Erythroblast (primary cell): ENCODE data around the gene BNIPL.

Experiments
- DNase-seq, 2 experiments: peaks; one replicate each; lab custom pipeline; 2025; lab: John Stamatoyannopoulos, UW
- GATA1 ChIP-seq: IDR thresholded peaks from 2 replicates; pipeline ENCODE4 v1.6.1; 2011; ENCODE audit warnings: low read depth, mild to moderate bottlenecking, control low read depth, low read length, moderate library complexity
- POLR2A ChIP-seq: IDR thresholded peaks from 2 replicates; pipeline ENCODE4 v1.6.1; 2011; ENCODE audit warnings: mild to moderate bottlenecking, low read length

Gene BNIPL, protein sequence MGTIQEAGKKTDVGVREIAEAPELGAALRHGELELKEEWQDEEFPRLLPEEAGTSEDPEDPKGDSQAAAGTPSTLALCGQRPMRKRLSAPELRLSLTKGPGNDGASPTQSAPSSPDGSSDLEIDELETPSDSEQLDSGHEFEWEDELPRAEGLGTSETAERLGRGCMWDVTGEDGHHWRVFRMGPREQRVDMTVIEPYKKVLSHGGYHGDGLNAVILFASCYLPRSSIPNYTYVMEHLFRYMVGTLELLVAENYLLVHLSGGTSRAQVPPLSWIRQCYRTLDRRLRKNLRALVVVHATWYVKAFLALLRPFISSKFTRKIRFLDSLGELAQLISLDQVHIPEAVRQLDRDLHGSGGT

GRCh38 chr1:151036356-151036755 lies at the start of gene BNIPL:
Gene BNIPL, plus strand, starts transcription at chr1:151036586. Its CDS starts 140 bp downstream, at chr1:151036726.
- DNase-seq = no peak
- TF ChIP-seq POLR2A (no peak), GATA1 (no peak)

- DNase-seq = no peak
- TF ChIP-seq POLR2A = no peak
- TF ChIP-seq GATA1 = no peak
These were observed 48.5 kb upstream of the BNIPL start for GRCh38 chr1:150987924-150988323.

DNA sequence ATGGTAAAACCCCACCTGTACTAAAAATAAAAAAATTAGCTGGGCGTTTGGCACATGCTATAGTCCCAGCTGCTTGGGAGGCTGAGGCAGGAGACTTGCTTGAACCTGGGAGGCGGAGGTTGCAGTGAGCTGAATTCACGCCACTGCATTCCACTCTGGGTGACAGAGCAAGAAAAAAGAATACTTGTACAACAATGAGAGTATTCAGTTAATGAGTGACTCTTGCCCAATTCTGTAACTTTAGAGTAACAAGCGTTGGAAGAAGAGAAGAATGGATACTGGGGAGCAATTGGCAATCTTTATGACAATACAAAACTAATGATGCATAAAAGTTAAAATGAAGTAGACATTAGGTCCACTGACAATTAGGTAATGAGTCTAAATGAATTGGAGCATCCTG lies 43.8 kb upstream of the BNIPL start:
- DNase-seq = no peak
- TF ChIP-seq POLR2A (no peak), GATA1 (no peak)

- no peak for TF ChIP-seq GATA1
- no peak for TF ChIP-seq POLR2A
- DNase-seq = no peak
These were observed 42.1 kb upstream of the BNIPL start for GRCh38 chr1:150994248-150994647.

GRCh38 chr1:150995460-150995859 lies 40.9 kb upstream of the BNIPL start:
- DNase-seq = no peak
- TF ChIP-seq GATA1 (no peak), POLR2A (no peak)

DNA sequence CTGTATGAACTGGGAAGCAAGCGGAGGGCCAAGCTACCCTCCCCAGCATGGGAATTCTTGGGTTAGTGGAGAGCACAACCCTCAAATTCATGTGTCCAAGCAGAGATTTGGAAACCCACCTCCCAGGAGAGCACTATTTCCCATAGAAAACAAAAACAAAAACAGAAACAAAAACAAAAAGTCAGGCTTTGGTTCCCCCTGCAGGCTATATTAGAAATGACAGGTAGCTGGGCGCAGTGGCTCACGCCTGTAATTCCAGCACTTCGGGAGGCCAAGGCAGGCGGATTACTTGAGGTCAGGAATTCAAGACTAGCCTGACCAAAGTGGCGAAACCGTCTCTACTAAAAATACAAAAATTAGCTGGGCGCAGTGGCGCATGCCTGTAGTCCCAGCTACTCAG lies 40.5 kb upstream of the BNIPL start:
- peak; percentile 35 to 68 for DNase-seq
- TF ChIP-seq POLR2A (no peak), GATA1 (no peak)

GRCh38 chr1:150997126-150997872 lies 39.1 kb upstream of the BNIPL start:
- TF ChIP-seq POLR2A (no peak), GATA1 (no peak)
- DNase-seq = no peak

DNA sequence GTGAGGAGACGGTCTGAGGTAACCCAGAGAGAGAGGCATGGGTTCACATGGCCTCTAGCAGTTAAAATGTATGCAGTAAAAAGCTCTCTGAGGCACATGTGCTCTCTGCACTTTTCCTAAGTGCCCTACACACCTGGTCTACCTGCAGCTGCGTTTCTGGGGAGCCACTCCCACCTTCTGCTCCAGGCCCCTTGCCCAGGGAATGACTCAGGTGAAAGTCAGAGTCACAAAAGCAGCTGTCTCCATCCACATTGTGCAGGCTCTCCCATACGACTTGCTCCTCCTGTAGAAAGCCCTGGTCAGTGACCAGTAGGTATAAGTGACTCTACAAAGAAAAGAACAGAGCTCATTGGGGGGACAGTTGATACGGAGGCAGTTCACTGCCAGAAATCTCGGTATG lies 38.4 kb upstream of the BNIPL start:
- no peak for TF ChIP-seq GATA1
- no peak for TF ChIP-seq POLR2A
- no peak for DNase-seq

DNA sequence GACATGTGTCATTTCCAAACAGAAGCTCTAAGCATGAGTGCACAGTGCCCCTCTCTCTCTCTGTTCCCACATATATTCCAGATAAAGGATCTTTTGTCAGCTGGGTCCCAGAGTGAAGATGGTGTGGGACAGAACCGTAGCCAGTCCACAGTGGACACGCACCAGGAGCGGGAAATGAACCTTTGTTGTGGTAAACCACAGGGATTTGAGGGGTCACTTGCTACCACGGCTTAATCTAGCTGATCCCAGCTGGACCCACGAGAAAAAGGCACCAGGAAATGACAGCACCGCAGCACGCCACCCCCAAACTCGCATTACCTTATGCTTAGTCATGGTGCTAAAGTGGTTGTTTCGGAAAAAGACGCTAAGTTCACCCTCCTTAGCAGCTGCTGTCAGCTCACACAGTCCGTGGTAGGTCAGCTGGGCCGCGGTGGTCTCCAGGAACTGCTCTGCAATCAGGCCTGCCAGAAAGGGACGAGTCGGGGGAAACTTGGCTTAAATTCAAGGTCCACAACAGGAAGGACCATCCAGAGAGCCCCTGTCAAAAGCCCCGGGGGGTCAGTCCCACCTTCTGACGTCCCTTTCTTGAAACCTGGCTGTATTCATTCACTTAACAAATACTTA lies 37.2 kb upstream of the BNIPL start:
- peak; percentile 45 to 55 for DNase-seq

DNA sequence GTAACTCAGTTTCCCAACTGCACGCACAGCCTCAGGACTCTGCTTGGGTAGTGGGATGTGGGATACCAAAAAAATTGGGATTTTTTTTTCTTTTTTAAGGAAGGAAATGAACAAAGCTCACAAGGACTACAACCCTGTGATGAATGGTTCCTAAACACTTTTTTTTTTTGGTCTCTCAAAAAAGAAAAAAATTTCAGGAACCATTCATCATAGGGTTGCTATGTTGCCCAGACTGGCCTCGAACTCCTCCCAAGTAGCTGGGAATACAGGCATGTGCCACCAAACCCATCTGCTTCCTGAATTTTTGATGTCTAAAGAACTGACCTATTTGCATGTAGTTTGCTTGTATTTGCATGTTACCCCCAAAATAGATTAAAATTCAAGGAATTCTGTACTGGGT lies 36.5 kb upstream of the BNIPL start:
- no peak for DNase-seq
- TF ChIP-seq POLR2A (no peak), GATA1 (no peak)

More for the DNA sequence above, 37.2 kb upstream of the BNIPL start:
- no peak for TF ChIP-seq POLR2A
- no peak for TF ChIP-seq GATA1

GRCh38 chr1:151000408-151000807 lies 36.0 kb upstream of the BNIPL start:
- no peak for TF ChIP-seq POLR2A
- no peak for TF ChIP-seq GATA1
- no peak for DNase-seq

DNA sequence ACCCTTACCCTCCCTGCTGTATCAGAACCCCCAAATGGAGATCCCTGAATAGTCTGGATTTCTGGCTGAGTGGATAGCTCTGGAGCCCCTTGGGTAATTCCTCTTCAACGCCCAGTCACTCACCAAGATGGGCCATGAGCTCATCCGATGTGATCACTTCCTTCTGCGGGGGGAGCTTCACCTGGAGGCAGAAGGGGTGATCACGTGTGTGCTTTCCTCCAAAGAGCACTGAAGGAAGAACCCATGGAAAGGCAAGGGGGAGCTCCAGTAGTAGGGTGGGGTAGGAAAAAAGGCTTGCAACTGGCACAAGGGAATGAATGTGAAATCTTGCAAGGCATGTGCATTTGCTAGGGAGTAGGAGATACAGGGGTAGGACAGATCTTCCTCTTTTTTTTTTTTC lies 34.8 kb upstream of the BNIPL start:
- no peak for DNase-seq
- TF ChIP-seq GATA1 (no peak), POLR2A (no peak)

DNA sequence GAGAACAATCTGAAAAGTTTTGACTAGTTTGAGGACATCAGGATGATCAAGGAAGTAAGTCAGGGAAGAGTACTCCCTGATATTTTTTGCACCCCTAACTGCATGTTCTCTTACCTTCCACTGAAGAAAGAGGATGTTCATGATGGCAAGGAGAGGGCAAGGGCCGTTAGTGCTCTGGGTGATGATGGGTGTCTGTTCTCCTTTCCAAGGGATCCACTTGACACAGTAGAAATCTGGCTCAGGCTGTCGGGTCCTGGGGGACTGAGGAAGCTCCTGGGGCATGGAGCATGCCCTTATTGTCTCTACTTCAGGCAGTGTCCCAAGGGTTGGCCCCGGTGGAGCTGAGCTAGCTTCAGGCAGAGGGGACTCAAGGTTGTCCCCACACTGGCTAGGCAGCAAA lies 34.3 kb upstream of the BNIPL start:
- no peak for DNase-seq

GRCh38 chr1:151002611-151003010 lies 33.8 kb upstream of the BNIPL start:
- no peak for DNase-seq
- TF ChIP-seq GATA1 (no peak), POLR2A (no peak)

More for the DNA sequence above, 34.3 kb upstream of the BNIPL start:
- TF ChIP-seq POLR2A (no peak), GATA1 (no peak)
